Measurements from ENCODE around the gene TNFSF4.
"Not testable (repeated sequence)": the region's sequence is repeated elsewhere in the genome, so short reads cannot be mapped to it uniquely, and the experiment has no call there.

The TNFSF4 gene, protein sequence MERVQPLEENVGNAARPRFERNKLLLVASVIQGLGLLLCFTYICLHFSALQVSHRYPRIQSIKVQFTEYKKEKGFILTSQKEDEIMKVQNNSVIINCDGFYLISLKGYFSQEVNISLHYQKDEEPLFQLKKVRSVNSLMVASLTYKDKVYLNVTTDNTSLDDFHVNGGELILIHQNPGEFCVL

DNA sequence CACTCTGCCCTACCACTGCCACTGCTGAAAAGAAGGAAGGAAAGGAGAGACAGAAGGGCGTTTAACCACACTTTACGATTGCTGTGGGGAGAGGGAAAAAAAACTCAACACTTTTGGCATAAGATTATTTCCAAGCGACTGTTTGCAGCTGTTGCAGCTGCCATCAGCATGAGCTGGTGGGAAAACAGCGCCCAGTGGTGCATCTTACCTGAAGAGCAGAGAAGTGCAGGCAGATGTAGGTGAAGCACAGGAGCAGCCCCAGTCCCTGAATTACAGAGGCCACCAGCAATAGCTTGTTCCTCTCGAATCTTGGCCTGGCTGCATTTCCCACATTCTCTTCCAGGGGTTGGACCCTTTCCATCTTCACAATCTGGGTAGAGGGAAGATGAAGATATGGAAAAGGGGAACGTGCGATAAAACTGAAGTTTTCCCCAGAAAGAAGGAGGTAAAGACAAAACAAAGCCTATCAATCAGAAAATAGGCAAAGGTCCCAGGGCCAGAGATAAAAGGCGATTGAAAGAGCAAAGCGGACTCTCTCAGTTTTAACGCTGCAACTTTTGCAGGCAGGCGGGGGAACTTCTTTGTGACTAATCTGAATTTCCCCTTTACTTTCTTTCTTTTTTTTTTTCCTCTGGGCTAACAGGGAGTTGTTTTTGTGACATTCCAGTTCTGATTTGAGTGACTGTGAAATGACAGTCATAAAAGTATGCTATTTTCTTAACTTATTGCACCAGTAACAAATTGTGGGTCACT, at the start of gene TNFSF4:
Gene TNFSF4 (minus strand): TSS at position 516 of the 753 bp plus-strand sequence. CDS start 155 bp downstream, at position 361.
- DNase-seq, result no peak

DNA sequence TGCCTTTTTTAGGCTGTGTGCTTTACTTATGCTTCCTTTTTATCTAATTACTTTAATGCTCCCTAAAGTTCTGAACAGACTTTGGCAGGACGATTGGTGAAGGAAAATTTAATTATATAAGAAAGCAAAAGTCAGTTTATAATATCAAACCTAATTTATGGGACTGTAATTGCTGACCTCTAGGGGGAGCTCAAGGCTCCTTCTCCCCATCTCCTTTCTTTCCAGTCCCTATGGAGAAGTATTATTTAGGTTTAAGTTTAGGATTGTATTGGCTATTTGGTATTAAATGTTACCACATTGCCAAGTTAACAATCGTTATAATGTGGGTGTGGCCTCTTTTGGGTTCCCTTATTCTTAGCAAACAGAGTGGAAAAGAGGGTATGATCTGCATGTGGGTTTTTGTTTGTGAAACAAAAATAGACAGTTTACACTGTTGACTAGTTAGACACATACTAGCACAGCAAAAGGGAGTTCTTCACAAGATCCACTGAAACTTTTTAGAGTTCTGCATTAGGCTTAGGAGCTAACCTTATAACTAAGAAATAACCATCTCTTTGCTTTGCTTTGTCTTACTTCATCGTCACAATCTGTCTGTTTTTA, 48.2 kb upstream of the TNFSF4 start:
- no peak for DNase-seq

DNA sequence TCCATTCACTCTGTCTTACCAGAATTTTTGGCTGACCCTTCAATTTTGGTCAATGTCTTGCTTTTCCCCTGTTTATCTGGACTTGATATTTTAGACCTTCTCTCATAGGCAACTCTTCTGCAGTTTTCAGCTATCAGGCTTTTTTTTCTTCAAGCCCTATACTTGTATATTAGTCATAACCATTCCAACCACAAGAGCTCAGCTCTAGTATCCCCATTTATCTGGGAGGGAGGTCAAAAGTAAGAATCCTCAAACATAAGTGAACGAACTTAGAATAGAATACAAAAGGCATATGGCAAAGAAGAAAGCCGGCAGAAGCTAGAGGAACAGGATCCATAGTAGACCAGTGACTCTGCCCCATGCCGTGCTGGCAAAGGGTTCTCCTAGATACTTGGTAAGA, 45.9 kb upstream of the TNFSF4 start:
- DNase-seq, result no peak

DNA sequence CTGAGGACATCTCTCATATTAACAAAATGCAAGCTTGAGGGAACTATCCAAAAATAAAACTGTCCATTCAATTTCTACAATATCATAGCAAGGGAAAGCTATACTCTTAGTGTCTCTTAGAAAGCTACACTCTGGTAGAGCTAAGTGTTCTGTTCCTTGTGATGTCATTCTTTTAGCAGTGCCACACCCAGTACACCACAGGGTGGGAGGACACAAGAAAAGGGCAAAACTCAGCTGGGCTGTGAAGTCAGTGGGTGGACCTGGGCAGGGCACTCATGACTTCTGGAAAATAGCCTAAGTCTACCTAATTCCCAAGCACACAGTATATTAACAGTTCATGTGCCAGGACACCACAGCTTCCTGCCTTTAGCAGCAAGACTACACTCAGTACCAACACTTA, 42.2 kb upstream of the TNFSF4 start:
- DNase-seq, result no peak

DNA sequence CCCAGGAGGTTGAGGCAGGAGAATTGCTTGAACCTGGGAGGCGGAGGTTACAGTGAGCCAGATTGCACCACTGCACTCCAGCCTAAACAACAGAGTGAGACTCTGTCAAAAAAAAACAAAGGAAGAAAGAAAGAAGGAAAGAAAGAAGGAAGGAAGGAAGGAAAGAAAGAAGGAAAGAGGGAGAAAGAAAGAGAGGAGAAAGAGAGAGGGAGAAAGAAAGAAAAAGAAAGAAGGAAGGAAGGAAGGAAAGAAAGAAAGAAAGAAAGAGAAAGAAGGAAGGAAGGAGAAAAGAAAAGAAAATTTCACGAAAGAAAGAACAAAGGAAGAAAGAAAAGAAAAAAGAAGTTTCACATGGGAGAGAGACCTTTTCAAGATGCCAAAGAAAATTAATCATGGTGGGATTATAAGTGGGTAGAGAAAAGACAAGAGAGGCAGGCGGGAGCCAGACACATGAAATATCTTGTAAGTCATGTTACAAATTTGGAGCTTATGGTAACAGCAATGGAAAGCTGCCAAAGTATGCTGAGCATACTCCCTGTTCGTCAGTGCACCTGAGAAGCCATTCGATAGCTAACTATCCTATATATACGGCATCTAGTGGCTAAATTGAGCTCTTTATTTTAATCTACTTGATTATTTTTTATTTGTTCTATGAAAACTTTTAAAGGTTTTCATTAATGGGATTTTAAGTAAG, 41.3 kb upstream of the TNFSF4 start:
- no peak for DNase-seq

DNA sequence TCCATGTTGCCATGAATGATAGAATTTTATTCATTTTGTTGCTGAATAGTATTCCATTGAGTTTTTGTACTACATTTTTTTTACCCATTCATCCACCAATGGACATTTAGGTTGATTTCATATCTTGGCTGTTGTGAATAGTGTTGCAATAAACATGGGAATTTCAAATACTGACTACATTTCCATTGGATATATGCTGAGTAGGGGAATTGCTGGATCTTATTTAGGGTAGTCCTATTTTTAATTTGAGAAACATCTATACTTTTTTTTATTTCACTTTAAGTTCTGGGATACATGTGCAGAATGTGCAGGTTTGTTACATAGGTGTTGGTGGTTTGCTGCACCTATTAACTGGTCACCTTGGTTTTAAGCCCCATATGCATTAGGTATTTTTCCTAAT, 38.8 kb upstream of the TNFSF4 start:
- no peak for DNase-seq

DNA sequence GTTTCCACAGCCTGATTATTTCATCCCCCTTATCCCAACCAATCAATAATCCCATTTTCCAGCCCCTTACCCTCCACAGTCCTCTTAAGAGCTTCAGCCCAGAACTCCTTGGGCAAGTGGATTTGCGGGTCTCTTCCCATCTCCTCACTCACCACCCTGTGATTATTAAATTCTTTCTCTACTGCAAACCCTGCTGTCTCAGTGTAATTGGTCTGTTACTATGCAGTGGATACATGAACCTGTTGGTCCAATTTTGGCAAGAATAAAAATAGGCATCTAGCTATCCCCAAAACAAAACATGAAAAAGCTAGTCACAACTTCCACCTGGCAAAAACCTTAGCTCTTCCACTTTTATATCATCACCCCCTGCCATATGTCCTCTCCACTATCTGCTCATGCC, 36.2 kb upstream of the TNFSF4 start:
- no peak for DNase-seq

DNA sequence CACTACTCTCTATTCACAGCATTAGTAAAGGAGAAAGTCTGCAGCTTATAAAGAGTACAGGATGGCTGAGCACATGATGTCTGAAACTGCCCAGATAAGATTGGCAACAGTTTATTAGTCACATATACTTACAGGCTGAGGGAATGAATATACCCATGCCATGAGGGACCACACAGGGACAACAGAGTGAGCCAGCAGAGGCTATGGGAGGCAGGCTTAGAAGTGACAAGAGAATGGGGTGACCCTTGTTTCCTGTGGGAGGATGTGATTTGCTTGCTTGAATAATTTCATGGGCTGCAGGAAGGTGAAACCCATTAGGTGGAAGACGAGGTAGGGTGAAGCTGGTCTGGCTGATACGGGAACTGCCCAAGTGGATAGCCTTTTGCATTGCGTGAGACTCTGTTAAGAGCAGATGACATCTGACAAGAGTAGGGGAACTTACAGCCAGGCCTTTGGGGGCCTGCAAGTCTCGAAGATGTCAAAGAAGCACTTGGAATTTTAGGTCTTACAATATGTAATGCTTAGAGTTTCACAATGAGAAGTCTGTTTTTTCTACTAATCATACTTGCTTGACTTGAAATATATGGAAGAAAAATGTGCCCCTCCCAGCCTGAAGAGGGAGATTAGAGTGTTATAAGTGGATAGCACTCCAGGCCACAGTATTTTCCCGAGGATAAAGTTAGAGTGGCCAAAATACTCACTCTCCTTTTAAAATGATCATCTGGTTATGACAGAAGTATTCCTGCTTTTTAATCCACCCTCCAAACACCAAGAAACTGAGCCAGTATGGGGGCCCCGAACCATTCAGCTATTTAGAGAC, 34.6 kb upstream of the TNFSF4 start:
- no peak for DNase-seq

DNA sequence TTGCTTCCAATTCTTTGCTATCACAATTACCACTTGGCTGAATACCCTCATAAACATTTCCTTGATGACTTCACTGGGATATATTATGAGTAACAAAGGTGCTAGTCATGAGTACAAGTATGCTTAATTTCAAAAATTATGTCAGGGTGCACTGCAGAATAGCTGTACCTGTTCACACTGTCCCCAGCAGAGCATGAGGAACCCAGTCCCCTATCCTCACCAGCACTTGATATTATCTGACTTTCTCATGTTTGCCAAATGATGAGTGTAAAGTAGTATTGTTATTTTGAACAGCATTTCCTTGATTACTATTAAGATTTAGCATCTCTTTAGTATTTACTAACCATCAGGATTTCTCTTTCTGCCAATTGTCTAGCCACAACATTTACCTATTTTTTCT, 33.5 kb upstream of the TNFSF4 start:
- DNase-seq, result no peak

DNA sequence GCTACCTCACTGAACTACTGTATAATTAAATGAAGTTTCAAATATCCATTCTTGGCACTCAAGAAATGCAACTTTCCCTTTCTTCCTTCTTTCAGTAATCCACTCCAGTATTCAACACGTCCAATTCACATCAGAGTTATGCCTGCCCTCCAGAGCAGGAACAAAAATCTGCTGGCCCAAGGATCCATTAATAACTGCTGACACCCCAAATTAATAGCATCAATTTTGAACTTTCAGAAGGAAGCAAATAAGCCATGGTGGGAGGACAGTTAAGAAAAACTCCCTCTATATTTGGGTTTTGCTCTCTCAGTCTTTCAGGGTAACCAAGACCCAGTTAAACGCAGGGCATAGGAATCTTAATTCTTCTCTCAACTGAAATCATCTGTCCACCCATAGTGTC, 31.9 kb upstream of the TNFSF4 start:
- no peak for DNase-seq

DNA sequence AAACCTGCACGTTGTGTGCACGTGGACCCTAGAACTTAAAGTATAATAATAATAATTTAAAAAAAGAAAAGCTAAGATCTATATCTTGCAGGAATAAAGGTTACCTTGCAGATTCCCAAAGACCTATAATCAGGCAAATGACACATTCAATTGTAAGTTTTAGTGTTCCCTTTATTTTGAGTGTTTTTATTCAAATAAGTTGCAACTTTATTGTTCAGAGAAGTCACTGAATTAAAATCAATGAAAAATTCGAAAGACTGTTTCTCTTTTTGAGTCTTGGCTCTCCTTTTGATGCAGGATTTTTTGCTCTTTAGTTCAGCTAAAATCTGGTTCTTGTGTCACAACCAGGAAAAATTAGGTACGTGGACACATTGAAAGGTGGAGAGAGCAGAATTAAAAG, 27.8 kb upstream of the TNFSF4 start:
- DNase-seq, result no peak

DNA sequence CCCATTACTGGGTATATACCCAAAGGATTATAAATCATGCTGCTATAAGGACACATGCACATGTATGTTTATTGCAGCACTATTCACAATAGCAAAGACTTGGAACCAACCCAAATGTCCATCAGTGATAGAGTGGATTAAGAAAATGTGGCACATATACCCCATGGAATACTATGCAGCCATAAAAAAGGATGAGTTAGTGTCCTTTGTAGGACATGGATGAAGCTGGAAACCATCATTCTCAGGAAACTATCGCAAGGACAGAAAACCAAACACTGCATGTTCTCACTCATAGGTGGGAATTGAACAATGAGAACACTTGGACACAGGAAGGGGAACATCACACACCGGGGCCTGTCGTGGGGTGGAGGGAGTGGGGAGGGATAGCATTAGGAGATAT, 27.3 kb upstream of the TNFSF4 start:
- DNase-seq, result not testable (repeated sequence)

DNA sequence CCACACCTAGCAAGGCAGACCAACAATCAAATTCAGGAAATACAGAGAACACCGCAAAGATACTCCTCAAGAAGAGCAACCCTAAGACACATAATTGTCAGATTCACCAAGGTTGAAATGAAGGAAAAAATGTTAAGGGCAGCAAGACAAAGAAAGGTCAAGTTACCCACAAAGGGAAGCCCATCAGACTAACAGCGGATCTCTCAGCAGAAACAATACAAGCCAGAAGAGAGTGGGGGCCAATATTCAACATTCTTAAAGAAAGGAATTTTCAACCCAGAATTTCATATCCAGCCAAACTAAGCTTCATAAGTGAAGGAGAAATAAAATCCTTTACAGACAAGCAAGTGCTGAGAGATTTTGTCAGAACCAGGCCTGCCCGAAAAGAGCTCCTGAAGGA, 21.9 kb upstream of the TNFSF4 start:
- DNase-seq, result not testable (repeated sequence)

DNA sequence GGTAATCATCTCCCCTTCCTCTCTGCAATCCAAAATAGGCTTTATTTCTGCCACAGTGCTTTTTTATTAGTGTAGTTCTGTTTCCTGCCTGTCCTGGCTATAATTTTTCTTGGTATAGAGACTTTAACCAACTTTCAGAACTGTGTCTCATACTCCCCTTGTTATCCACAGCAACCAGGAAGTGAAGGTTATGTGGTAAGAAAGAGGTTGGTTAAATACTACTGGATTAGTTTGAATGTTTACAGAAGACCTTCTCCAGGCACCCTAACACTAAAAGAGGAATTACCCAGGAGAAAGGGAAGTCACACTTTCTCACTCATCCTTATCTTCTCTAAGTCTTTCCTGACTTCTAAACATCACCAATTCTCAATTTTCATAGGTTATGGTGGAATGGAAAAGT, 17.8 kb upstream of the TNFSF4 start:
- DNase-seq, result no peak

DNA sequence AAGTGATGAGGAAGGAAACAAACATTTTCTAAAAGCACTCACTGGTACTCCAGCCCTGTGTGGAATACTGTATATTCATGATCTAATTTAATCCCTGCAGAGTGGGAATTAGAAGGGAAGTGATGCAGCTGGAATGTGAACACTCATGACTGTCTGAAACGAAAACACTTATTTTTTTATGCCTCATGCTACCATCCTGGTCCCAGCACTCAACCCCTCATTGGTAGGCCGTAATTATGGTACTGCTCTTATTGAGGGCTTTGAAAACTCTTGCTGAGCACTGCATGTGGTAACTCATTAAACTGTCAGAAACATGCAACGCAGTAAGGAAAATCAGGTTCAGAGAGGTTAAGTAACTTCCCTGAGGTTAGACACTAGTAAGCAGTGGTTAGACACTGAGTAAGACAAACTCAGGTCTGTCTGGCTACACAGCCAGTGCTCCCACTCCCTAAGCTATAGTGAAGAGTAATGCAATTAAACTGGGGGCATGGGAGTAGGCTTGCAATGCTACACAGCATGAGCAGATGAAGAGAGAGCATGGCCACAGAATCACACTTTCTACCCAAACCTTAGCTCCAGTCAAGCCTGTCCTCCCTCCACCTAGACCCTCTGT, 17.3 kb upstream of the TNFSF4 start:
- DNase-seq, result no peak

DNA sequence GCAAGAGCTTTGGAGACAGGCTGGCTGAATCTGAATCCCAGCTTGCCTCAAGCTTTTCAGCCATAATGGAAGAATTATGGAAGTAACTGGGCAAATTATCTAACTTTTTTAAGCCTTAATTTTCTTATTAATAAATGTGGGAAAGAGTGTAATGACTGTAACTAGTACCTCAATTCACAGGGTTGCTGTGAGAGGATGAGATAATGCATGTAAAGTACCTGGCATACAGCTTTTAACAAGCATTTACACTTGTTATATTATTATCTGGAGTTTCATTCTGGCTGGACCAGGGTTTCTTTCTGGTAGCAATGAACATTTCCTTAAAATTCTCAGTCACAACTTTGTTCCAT, 15.9 kb upstream of the TNFSF4 start:
- DNase-seq, result no peak

DNA sequence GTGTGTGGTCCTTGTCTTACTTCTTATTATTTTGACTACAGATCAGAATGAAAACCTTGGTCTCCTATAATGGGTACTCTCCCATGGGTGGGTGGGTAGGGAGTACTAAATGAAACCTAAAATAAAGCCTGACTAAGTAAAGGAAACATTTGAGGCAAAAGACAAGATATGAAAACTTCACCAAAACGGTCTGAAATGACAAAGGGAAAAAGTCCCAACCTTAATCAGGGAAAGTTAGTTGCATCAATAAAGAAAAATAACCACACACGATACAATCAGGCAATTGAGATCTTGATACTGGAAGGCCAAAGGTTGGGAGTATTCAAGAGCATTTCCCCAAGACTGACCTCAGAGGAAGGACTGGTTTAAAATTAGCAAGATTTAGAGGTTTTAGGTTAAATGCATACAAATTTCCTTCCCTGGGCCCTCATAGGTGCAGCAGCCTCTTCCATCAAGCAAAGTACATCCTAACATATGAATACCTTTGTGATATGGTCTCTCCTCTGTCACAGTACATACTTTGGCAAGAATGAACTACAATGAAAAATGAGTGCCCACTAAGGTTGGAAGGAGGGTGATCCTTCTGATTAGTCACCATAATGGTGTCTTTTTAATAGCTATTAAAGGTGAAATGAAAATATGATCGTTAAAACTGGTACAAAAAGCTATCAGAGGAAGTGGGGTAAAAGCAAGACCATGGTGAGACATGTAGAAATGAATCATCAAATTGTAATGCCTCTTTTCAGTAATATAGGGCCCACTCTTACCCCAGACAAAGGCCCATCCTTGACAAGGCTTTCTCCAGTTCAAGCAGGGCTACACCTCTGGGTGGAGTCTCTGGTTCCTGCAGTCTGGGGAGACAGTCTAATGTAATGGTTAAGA, 15.3 kb upstream of the TNFSF4 start:
- no peak for DNase-seq

DNA sequence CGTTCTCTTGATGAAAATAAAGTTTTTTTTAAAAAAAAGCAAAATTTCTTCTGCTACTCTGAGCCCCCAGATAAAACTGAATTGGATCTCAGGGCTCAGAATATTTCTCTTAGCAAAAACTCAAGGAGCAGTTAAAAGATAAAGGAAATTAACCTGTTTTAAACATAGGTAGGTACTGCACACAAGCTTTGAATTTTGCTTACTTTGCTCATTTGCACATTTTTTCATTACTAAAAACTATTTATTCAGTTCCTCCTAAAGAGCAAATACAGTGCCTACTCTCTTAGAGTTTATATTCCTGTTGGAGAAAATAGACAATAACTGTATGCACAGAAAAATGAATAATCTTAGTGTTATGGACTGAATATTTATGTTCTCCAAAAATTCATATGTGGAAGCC, 13.0 kb upstream of the TNFSF4 start:
- DNase-seq, result no peak

DNA sequence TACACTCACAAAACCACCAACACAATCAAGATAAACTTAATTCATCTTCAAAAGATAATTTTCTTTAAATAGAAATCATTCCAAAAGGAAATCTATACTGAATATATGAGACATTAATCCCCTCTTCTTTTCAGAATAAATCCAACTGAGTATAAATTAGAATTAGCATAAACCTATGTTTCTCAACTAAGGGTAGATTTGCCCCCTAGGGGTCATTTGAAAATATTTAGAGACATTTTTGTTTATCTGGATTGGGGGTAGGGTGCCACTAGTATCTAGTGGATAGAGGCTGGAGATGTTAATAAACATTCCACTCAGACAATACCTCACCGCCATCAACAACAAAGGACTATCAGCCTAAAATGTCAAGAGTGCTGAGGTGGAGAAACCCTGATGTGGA, 6.5 kb upstream of the TNFSF4 start:
- DNase-seq, result no peak

DNA sequence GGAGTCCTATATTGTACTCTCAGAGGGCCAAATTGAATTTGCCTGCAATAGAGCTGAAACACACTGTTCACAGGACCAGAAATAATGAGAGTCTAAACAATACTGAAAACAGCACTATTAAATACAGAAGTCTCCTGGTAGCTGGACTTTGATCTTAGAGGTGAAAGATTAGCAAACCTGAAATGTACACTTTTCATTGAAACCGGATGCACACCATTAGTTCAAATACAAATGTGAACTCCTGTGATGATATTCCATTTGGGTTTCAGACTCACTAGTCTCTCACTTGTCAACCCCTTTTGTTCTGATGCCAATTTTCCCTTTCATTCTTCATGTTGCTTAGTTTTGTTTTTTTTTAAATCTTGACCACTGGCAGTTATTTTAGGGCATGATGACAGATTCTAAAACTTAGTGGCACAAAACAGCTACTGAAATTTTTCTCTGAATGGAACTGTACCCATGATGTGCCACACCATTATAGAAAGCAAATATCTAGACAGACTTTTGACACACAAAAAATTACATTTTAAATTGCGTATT, 5.9 kb upstream of the TNFSF4 start:
- DNase-seq, result no peak

DNA sequence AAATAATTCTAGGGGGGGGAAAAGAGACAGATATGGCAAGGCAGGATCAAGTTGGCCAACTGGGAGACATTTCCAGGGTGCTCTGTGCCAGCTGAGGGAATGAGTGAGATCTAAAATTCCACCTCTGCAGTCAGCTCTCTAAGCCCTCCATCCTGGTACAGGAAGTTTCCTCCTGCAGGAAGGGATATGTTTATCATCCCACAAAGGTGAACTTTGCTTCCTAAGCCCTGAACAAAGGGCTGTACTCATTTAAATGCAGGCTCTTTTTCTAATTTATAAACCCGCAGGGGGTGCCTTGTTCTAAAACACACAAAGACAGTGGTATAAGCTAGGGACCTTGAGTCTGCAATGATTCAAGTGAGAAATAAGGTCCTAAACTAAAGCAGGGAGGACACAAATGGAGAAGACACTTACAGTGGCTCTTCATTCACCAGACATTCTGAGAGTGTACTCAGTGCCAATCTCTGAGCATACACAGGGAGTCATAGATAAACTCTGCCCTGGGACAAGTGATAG, 3.6 kb upstream of the TNFSF4 start:
- DNase-seq, result no peak

Measured in NCI-H748 treated with DMSO at 0.1 percent for 48 hours (cell line).